ENCODE results near the gene ATP6V0B.

- TF ChIP-seq CTCF (IDR thresholded peaks at IDR 0.05) (no peak), POLR2A (IDR thresholded peaks at IDR 0.05) (no peak)
These were observed 27.4 kb downstream of the ATP6V0B start for GRCh38 chr1:44002165-44002564.

All from heart left ventricle (tissue), 13 donors.